Measurements from ENCODE around the gene CHN1.

CHN1 gene

GRCh38 chr2:175025233-175025632 is 20.1 kb upstream of the CHN1 start:
- no peak for TF ChIP-seq CTCF (IDR thresholded peaks at IDR 0.05; ENCODE audit: low read depth, low read length)
- no peak overlapping the region for H3K4me3 ChIP-seq (ENCODE audit: low read depth, low read length)

- no peak for TF ChIP-seq CTCF (IDR thresholded peaks at IDR 0.05; ENCODE audit: low read depth, low read length)
- no peak overlapping the region for H3K4me3 ChIP-seq (ENCODE audit: low read depth, low read length)
These were observed 17.7 kb upstream of the CHN1 start for GRCh38 chr2:175022923-175023322.

- no peak overlapping the region for H3K4me3 ChIP-seq (ENCODE audit: low read depth, low read length)
- TF ChIP-seq CTCF (IDR thresholded peaks at IDR 0.05; ENCODE audit: low read depth, low read length), result no peak
These were observed 14.6 kb upstream of the CHN1 start for GRCh38 chr2:175019566-175020327.

- no peak overlapping the region for H3K4me3 ChIP-seq (ENCODE audit: low read depth, low read length)
- TF ChIP-seq CTCF (IDR thresholded peaks at IDR 0.05; ENCODE audit: low read depth, low read length), result no peak
These were observed 12.6 kb upstream of the CHN1 start for GRCh38 chr2:175017618-175018414.

- H3K4me3 ChIP-seq (ENCODE audit: low read depth, low read length), result no peak overlapping the region
- TF ChIP-seq CTCF (IDR thresholded peaks at IDR 0.05; ENCODE audit: low read depth, low read length), result no peak
These were observed 10.2 kb upstream of the CHN1 start for GRCh38 chr2:175015340-175015739.

GRCh38 chr2:175012516-175012915 is 7.3 kb upstream of the CHN1 start:
- H3K4me3 ChIP-seq (ENCODE audit: low read depth, low read length), result no peak overlapping the region
- no peak for TF ChIP-seq CTCF (IDR thresholded peaks at IDR 0.05; ENCODE audit: low read depth, low read length)

- no peak overlapping the region for H3K4me3 ChIP-seq (ENCODE audit: low read depth, low read length)
- no peak for TF ChIP-seq CTCF (IDR thresholded peaks at IDR 0.05; ENCODE audit: low read depth, low read length)
These were observed 6.3 kb upstream of the CHN1 start for GRCh38 chr2:175011505-175011904.
